Thyroid gland (tissue), 4 donors: ENCODE measurements around the gene CACNB1.

Experiments used
- CTCF ChIP-seq, 6 experiments: fragments of 200-600 bp in 3 of 6; fragments of 450-650 bp in 3 of 6; sonication (generic) in 3 of 6; IDR thresholded peaks; one replicate each; pipeline ENCODE4 v1.5.1; 2016 to 2019; ENCODE audit warnings: antibody characterized with exemption in 6 of 6, mild to moderate bottlenecking in 2 of 6, inconsistent platforms in 1 of 6, moderate library complexity in 1 of 6
- POLR2A ChIP-seq, 2 donors: fragments of 450-650 bp; IDR thresholded peaks; one replicate each; pipeline ENCODE4 v1.6.1; 2017; ENCODE audit warnings: antibody characterized with exemption in 2 of 2, mild to moderate bottlenecking in 2 of 2, moderate library complexity in 1 of 2

GRCh38 chr17:39150104-39150634 is 47.3 kb downstream of the CACNB1 start:
- TF ChIP-seq CTCF (IDR thresholded peaks at IDR 0.05) (no peak), POLR2A (IDR thresholded peaks at IDR 0.05) (no peak)
